Brain microvascular endothelial cell (primary cell): ENCODE data around the gene PDE12.

Source experiments
- DNase-seq: peaks from one replicate; pipeline ENCODE4 v3.0.0-alpha.2; 2020
- H3K27ac ChIP-seq: fragments of 250-450 bp; sonication (Bioruptor Pico); 2 replicates; pipeline ENCODE4 v1.5.1; 2020; ENCODE audit warnings: mild to moderate bottlenecking, moderate library complexity
- H3K27me3 ChIP-seq: fragments of 250-450 bp; sonication (Bioruptor Pico); replicated peaks from 2 replicates; pipeline ENCODE4 v1.5.1; 2020; ENCODE audit warnings: mild to moderate bottlenecking
- H3K36me3 ChIP-seq: fragments of 250-450 bp; sonication (Bioruptor Pico); replicated peaks from 2 replicates; pipeline ENCODE4 v1.5.1; 2020; ENCODE audit warnings: mild to moderate bottlenecking
- H3K4me3 ChIP-seq: 2 replicates; pipeline ENCODE4 v1.5.1; 2011; ENCODE audit warnings: low read depth, mild to moderate bottlenecking, control low read depth, low read length, moderate library complexity
- in situ Hi-C: cut with HindIII; loops from 2 replicates; pipeline ENCODE4 v1.10.0; 2017; ENCODE audit warnings: low sequenced_read_pairs, low pct_ligation_motif_present
- TF ChIP-seq, protein P1 (sequence below): IDR thresholded peaks from 2 replicates; pipeline ENCODE4 v1.5.1; 2011; ENCODE audit warnings: low read depth, mild to moderate bottlenecking, moderate library complexity, low read length, control low read depth, inconsistent platforms; ENCODE audit errors: missing control alignments

The PDE12 gene

DNA sequence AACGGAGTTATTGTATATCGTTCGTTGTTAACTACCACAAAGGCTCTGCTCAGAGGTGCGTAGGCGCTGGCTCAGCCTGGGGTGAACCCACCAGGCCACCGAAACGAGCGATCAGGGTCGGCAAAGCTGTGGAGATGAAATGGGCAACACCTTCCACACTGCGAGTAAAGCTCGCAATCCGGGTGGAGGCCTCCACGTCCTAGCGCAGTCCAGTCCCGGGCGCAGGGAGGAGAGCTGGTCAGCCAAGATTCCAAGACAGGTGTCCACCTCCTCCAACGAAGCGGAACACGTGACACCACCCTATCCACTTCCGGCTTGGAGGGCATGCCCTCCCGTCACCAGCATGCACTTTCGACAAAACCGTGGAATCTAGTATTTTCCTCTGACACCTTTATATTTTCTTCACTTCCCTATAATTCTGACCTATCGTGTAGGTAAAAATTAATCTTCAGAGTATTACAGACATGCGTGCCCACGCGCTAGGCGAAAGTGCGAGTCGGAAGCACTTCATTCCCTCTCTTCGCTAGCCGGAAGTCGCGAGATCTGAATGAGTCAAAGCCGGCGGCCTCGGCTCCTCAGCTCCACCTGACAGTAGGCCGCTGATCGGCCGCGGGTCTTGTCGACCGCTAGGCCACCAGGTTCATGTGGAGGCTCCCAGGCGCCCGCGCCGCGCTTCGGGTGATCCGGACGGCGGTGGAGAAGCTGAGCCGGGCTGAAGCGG, at the start of gene PDE12:
Gene PDE12, plus strand, starts transcription at position 537 of the 721 bp plus-strand sequence. Its CDS starts 106 bp downstream, at position 643.
- peak within 1 kb of the TSS; percentile 85 for H3K27ac ChIP-seq
- H3K36me3 ChIP-seq = peaks cover 4% of the 10 kb centered on the region
- TF ChIP-seq, protein P1, sequence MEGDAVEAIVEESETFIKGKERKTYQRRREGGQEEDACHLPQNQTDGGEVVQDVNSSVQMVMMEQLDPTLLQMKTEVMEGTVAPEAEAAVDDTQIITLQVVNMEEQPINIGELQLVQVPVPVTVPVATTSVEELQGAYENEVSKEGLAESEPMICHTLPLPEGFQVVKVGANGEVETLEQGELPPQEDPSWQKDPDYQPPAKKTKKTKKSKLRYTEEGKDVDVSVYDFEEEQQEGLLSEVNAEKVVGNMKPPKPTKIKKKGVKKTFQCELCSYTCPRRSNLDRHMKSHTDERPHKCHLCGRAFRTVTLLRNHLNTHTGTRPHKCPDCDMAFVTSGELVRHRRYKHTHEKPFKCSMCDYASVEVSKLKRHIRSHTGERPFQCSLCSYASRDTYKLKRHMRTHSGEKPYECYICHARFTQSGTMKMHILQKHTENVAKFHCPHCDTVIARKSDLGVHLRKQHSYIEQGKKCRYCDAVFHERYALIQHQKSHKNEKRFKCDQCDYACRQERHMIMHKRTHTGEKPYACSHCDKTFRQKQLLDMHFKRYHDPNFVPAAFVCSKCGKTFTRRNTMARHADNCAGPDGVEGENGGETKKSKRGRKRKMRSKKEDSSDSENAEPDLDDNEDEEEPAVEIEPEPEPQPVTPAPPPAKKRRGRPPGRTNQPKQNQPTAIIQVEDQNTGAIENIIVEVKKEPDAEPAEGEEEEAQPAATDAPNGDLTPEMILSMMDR = peak; percentile 11
- in situ Hi-C loops = no loop called here
- H3K4me3 ChIP-seq = peak within 1 kb of the TSS; percentile 92
- no peaks in the 10 kb centered on the region for H3K27me3 ChIP-seq
- DNase-seq = peak; percentile 86

DNA sequence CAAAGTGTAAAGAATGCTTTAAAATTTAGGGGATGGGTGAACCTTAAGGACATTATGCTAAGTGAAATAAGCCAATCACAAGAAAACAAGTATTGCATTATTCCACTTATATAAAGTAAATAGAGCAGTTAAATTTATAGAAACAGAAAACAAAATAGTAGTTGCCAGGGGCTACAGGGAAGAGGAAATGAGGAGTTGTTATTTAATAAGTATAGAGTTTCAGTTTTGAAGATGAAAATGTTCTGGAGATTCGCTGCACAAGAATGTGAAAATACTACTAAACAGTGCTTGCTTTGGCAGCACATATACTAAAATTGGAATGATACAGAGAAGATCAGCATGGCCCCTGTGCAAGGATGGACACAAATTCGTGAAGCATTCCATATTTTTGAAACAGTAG, 43.9 kb upstream of the PDE12 start:
- no peak for DNase-seq
- H3K27me3 ChIP-seq = no peaks in the 10 kb centered on the region
- no peak overlapping the region for H3K27ac ChIP-seq
- no peak overlapping the region for H3K4me3 ChIP-seq
- H3K36me3 ChIP-seq = no peaks in the 10 kb centered on the region
- TF ChIP-seq, protein P1 = no peak
- in situ Hi-C loops = no loop called here

DNA sequence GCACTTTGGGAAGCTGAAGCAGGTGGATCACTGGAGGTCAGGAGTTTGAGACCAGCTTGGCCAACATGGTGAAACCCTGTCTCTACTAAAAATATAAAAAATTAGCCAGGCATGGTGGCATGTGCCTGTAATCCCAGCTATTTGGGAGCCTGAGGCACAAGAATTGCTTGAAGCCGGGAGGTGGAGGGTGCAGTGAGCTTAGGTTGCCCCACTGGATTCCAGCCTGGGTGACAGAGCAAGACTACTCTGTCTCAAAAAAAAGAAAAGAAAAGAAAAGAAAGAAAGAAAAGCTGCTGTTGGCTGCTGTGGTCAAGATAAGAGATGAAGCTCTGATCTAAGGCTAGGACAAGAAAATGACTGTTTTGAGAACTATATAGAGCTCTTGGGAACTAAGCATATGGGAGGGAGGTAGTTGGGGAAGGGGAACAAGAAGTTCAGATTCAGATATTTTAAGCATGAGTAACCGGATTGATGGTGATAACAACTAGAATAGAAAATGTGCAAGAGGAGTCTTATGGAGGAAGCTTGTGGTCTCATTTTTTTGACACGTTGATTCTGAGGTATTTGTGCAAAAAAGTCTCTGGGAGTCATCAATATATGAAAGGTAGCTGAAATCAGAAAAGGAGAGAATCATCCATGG, 37.7 kb upstream of the PDE12 start:
- DNase-seq = peak; percentile 70
- TF ChIP-seq, protein P1 = no peak
- Histone ChIP-seq H3K4me3 (no peak overlapping the region), H3K27ac (peak overlapping the region; percentile 63), H3K27me3 (no peaks in the 10 kb centered on the region), H3K36me3 (no peaks in the 10 kb centered on the region)
- in situ Hi-C loops = no loop called here

DNA sequence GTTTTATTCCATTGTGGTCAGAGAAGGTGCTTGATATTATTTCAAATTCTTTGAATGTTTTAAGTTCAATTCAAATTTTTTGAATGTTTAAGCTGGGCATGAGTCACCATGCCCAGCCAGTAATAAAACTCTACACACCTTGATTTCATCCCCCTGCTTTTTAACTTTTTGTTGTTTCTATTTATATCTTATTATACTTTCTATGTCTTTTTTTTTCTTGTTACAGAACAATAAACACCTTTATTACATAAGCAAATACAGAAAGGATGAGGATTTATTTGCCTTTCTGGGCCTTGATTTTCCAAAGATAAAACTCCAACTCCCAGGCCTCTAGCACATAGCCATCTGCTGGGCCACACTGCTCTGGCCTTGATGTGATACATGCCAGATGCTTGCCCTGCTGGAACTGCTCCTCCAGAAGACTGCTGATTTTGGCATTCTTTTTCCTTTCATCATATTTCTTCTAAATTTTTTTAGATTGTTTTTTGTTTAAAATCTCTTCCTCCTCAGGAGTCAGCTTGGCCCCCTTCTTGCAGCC, 25.9 kb upstream of the PDE12 start:
- Histone ChIP-seq H3K36me3 (no peaks in the 10 kb centered on the region), H3K27ac (no peak overlapping the region), H3K4me3 (no peak overlapping the region), H3K27me3 (no peaks in the 10 kb centered on the region)
- no peak for DNase-seq
- TF ChIP-seq, protein P1 = no peak
- in situ Hi-C loops = no loop called here

DNA sequence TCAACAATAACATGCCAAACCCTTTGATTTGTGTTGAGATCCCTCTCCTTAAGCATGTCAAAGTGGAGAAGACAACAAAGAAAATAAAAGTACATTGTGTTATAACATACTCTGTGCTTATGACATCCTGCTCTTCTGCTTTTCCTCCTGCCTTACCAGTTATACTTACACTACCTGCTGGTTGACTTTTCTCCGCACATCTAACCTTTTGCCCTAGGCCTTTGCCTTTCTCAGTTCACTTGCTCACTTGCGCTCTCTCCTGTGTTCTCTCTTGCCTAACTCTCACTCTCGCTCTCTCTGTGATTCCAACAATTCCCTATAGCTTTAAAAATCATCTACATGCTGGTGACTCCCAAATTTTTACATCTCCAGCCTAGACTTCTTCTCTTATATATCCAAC, 17.6 kb upstream of the PDE12 start:
- H3K4me3 ChIP-seq = no peak overlapping the region
- no peak overlapping the region for H3K27ac ChIP-seq
- no peaks in the 10 kb centered on the region for H3K36me3 ChIP-seq
- H3K27me3 ChIP-seq = no peaks in the 10 kb centered on the region
- TF ChIP-seq, protein P1 = no peak
- DNase-seq = no peak
- in situ Hi-C loops = no loop called here
